SK-N-MC (cell line): ENCODE measurements around the gene KLHL29.

Experiments used
- EZH2 ChIP-seq: fragments of 200-600 bp; sonication (generic); IDR thresholded peaks from one replicate; pipeline ENCODE4 v1.6.1; 2017; ENCODE audit warnings: antibody characterized with exemption
- POLR2AphosphoS5 ChIP-seq: IDR thresholded peaks from 2 replicates; pipeline ENCODE4 v1.6.1; 2012; ENCODE audit warnings: mild to moderate bottlenecking, low read depth, low read length, borderline replicate concordance

- TF ChIP-seq POLR2AphosphoS5 (no peak), EZH2 (no peak)
Measured at GRCh38 chr2:23591111-23591510, 206.1 kb downstream of the KLHL29 start.
